HFFc6 (cell line): ENCODE data around the gene MLEC. TPM values are rescaled to one million over a fixed set of nuclear protein-coding genes. Genes with fewer than 3 reads are reported as not detected.

Experiments
- DNase-seq: peaks from one replicate; pipeline ENCODE4 v3.0.0-alpha.2; 2018
- H3K27ac Mint-ChIP-seq: 2 replicates; pipeline ENCODE4 v1.8.0; 2020; ENCODE audit warnings: mild to moderate bottlenecking, mixed read lengths
- H3K27me3 Mint-ChIP-seq: 2 replicates; pipeline ENCODE4 v1.8.0; 2021; ENCODE audit warnings: mild to moderate bottlenecking, moderate library complexity, mixed read lengths; ENCODE audit not compliant: insufficient read depth
- H3K36me3 Mint-ChIP-seq: 2 replicates; pipeline ENCODE4 v1.8.0; 2021; ENCODE audit warnings: low read depth, mixed read lengths
- H3K4me1 Mint-ChIP-seq: 2 replicates; pipeline ENCODE4 v1.8.0; 2020; ENCODE audit warnings: low read depth, mixed read lengths
- H3K4me3 Mint-ChIP-seq: 2 replicates; pipeline ENCODE4 v1.8.0; 2020; ENCODE audit warnings: mild to moderate bottlenecking, moderate library complexity, mixed read lengths
- H3K9me3 Mint-ChIP-seq: 2 replicates; pipeline ENCODE4 v1.8.0; 2020; ENCODE audit warnings: mild to moderate bottlenecking, mixed read lengths
- CTCF ChIP-seq: fragments of 200-600 bp; sonication (generic); IDR thresholded peaks from 2 replicates; pipeline ENCODE4 v1.5.0; 2021; ENCODE audit warnings: antibody characterized with exemption, mild to moderate bottlenecking
- total RNA-seq, 6 experiments: library from RNA; stranded (reverse); fragmentation: NEBNext Ultra II Directional; extraction: Animal tissue kit (Norgen Biotek cat#: 25700); gene quantifications; 2 replicates in 1 of 6; 3 replicates in 5 of 6; pipeline ENCODE4 v1.2.3, GENCODE V29; 2021

The MLEC gene
- total RNA-seq, 6 experiments from 2014 or later, result 195 to 241 (median 209) TPM

GRCh38 chr12:120703311-120703942, 16.5 kb downstream of the MLEC start:
- H3K4me3 Mint-ChIP-seq, result no peak overlapping the region
- DNase-seq, result no peak
- peaks cover 6% of the 10 kb centered on the region for H3K4me1 Mint-ChIP-seq
- H3K36me3 Mint-ChIP-seq, result peaks cover 21% of the 10 kb centered on the region; the same call in 1 of the 2 replicates
- TF ChIP-seq CTCF, result no peak
- no peaks in the 10 kb centered on the region for H3K9me3 Mint-ChIP-seq
- H3K27me3 Mint-ChIP-seq, result no peaks in the 10 kb centered on the region; the same call in 1 of the 2 replicates
- H3K27ac Mint-ChIP-seq, result peak overlapping the region; percentile 16; the same call in 1 of the 2 replicates

GRCh38 chr12:120705618-120706017, 18.7 kb downstream of the MLEC start:
- Mint-ChIP-seq H3K27me3 (no peaks in the 10 kb centered on the region; the same call in 1 of the 2 replicates), H3K4me1 (peaks cover 13% of the 10 kb centered on the region), H3K9me3 (no peaks in the 10 kb centered on the region), H3K27ac (no peak overlapping the region), H3K4me3 (no peak overlapping the region), H3K36me3 (peaks cover 16% of the 10 kb centered on the region; the same call in 1 of the 2 replicates)
- no peak for DNase-seq
- TF ChIP-seq CTCF, result no peak

GRCh38 chr12:120706029-120706428, 19.1 kb downstream of the MLEC start:
- no peaks in the 10 kb centered on the region; the same call in 1 of the 2 replicates for H3K27me3 Mint-ChIP-seq
- H3K4me1 Mint-ChIP-seq, result peaks cover 13% of the 10 kb centered on the region
- peak overlapping the region; percentile 53 for H3K27ac Mint-ChIP-seq
- H3K36me3 Mint-ChIP-seq, result peaks cover 13% of the 10 kb centered on the region; the same call in 1 of the 2 replicates
- no peak for TF ChIP-seq CTCF
- no peak overlapping the region for H3K4me3 Mint-ChIP-seq
- DNase-seq, result no peak
- no peaks in the 10 kb centered on the region for H3K9me3 Mint-ChIP-seq

GRCh38 chr12:120708651-120709050, 21.7 kb downstream of the MLEC start:
- H3K9me3 Mint-ChIP-seq, result no peaks in the 10 kb centered on the region
- no peak for DNase-seq
- peak overlapping the region; percentile 9; the same call in 1 of the 2 replicates for H3K27ac Mint-ChIP-seq
- peaks cover 38% of the 10 kb centered on the region for H3K4me1 Mint-ChIP-seq
- peaks cover 10% of the 10 kb centered on the region for H3K36me3 Mint-ChIP-seq
- H3K27me3 Mint-ChIP-seq, result no peaks in the 10 kb centered on the region
- no peak overlapping the region for H3K4me3 Mint-ChIP-seq
- no peak for TF ChIP-seq CTCF

GRCh38 chr12:120710031-120710804, 23.3 kb downstream of the MLEC start, which contains the start of gene UNC119B:
Gene UNC119B (plus strand): TSS chr12:120710458. CDS start chr12:120710475, 17 bp downstream.
- peaks cover 13% of the 10 kb centered on the region for H3K36me3 Mint-ChIP-seq
- H3K4me1 Mint-ChIP-seq, result peaks cover 42% of the 10 kb centered on the region
- DNase-seq, result peak; percentile 27
- H3K4me3 Mint-ChIP-seq, result peak within 1 kb of the TSS; percentile 89
- H3K9me3 Mint-ChIP-seq, result no peaks in the 10 kb centered on the region
- peak within 1 kb of the TSS; percentile 74 for H3K27ac Mint-ChIP-seq
- TF ChIP-seq CTCF, result no peak
- H3K27me3 Mint-ChIP-seq, result no peaks in the 10 kb centered on the region
